Measurements from ENCODE around the gene EHF. TPM values are rescaled to one million over a fixed set of nuclear protein-coding genes. Genes with fewer than 3 reads are reported as not detected.
A peak's percentile ranks its signal among the peaks of the same experiment; 100 is the strongest.

EHF gene
- total and polyA plus RNA-seq, 2 of the 13 experiments (the other 11 are each of a cell fraction or from before 2014, with no cell fraction given) = 0.04 to 0.46 TPM

- CTCF ChIA-PET (ENCODE audit: low intra/inter-chr PET ratio, low total read pairs) = no interaction called here
- Histone ChIP-seq H3K9me3 (ENCODE audit: low read length) (no peaks in the 10 kb centered on the region), H3K4me1 (ENCODE audit: insufficient read depth, low read length) (peaks cover 90% of the 10 kb centered on the region), H3K79me2 (ENCODE audit: insufficient read depth, low read length) (no peaks in the 10 kb centered on the region), H3K27me3 (ENCODE audit: control insufficient read depth in 1 of 2, insufficient read depth in 2 of 2, low read length in 2 of 2) (no peaks in the 10 kb centered on the region), H3K27ac (ENCODE audit: extremely low read length, insufficient read depth, low read length) (peak overlapping the region; percentile 95), H2AFZ (ENCODE audit: low read length) (peak overlapping the region; percentile 31), H3K36me3 (replicated peaks in 1 of 2; ENCODE audit: control insufficient read depth in 1 of 2, insufficient read depth in 2 of 2, low read length in 2 of 2) (no peaks in the 10 kb centered on the region), H3K4me3 (replicated peaks in 1 of 3; ENCODE audit: insufficient read depth in 1 of 3, low read depth in 2 of 3, low read length in 3 of 3) (peak overlapping the region; percentile 32 to 67 (median 45)), H3K4me2 (ENCODE audit: low read depth, low read length) (peak overlapping the region; percentile 98), H3K9ac (ENCODE audit: insufficient read depth, low read depth, low read length) (peak overlapping the region; percentile 85), H4K20me1 (ENCODE audit: insufficient read depth, low read length) (no peaks in the 10 kb centered on the region)
- TSS peak; percentile 92 for BruUV-seq (replicated peaks)
- DNase-seq (ENCODE audit: low spot score) (no peak), FAIRE-seq (no peak), ATAC-seq (peak; percentile 52)
- POLR2A ChIA-PET = interaction anchor here (0.7 to 2.6 kb wide), 31 partner anchors 9 to 759 kb away, joined by 3 to 126 read pairs (median 5); partner anchors contain the start of genes APIP, EHF, ELF5 and PDHX
- in situ Hi-C loops (cut with HindIII; ENCODE audit: extremely low pct_ligation_motif_present, low pct_unique_long_range_greater_than_20kb) = loop anchor here (10.0 kb wide), 1 partner anchor 54 kb away; no protein-coding TSS in a partner anchor
- intact Hi-C loops (cut with micrococcal nuclease; ENCODE audit: unreplicated experiment) = loop anchor here (2.0 to 5.0 kb wide), 2 partner anchors 40 to 226 kb away; no protein-coding TSS in a partner anchor
- WGBS (ENCODE audit: low lambda C conversion rate) = 0% methylated on average over 2 of the region's 2 CpGs
- 0 out of 2 replicates have a peak, but pooled peaks have one; percentile 3 for TF ChIP-seq ZNF598 (CRISPR knock-in tag; IDR thresholded peaks at IDR 0.05; ENCODE audit: borderline replicate concordance)
- no peak for TF ChIP-seq KMT2A (CRISPR knock-in tag; IDR thresholded peaks at IDR 0.05)
- 0 out of 2 replicates have a peak, but pooled peaks have one; percentile 5 for TF ChIP-seq NFKBIZ (CRISPR knock-in tag; IDR thresholded peaks at IDR 0.05)
- 0 out of 2 replicates have a peak, but pooled peaks have one; percentile 15 for TF ChIP-seq ZNF333 (CRISPR knock-in tag; IDR thresholded peaks at IDR 0.05; ENCODE audit: borderline replicate concordance)
- peak; percentile 83 for TF ChIP-seq ZNF230 (CRISPR knock-in tag; IDR thresholded peaks at IDR 0.05)
- 0 out of 2 replicates have a peak, but pooled peaks have one; percentile 4 for TF ChIP-seq MEIS2 (CRISPR knock-in tag; IDR thresholded peaks at IDR 0.05)
- TF ChIP-seq NR2F2 (IDR thresholded peaks at IDR 0.05; ENCODE audit: borderline replicate concordance, low read depth) = no peak
- TF ChIP-seq TFAP4 (IDR thresholded peaks at IDR 0.05; ENCODE audit: borderline replicate concordance, low read depth) = peak; percentile 29; the same call in 1 of the 2 replicates
- peak; percentile 16; the same call in 1 of the 2 replicates for TF ChIP-seq ZNF44 (CRISPR knock-in tag; IDR thresholded peaks at IDR 0.05)
- TF ChIP-seq ZKSCAN8 (CRISPR knock-in tag; IDR thresholded peaks at IDR 0.05; ENCODE audit: borderline replicate concordance) = 0 out of 2 replicates have a peak, but pooled peaks have one; percentile 2
- TF ChIP-seq ZMAT3 (CRISPR knock-in tag; conservative IDR thresholded peaks at IDR 0.05) = 0 out of 2 replicates have a peak, but pooled peaks have one; percentile 6
- 0 out of 2 replicates have a peak, but pooled peaks have one; percentile 13 for TF ChIP-seq ZBTB46 (CRISPR knock-in tag; IDR thresholded peaks at IDR 0.05; ENCODE audit: borderline replicate concordance)
- TF ChIP-seq ZNF687 (CRISPR knock-in tag; IDR thresholded peaks at IDR 0.05) = peak; percentile 8; the same call in 1 of the 2 replicates
- 0 out of 2 replicates have a peak, but pooled peaks have one; percentile 3 for TF ChIP-seq ZNF350 (CRISPR knock-in tag; IDR thresholded peaks at IDR 0.05; ENCODE audit: borderline replicate concordance, low read depth)
- TF ChIP-seq ZNF343 (CRISPR knock-in tag; IDR thresholded peaks at IDR 0.05) = 0 out of 2 replicates have a peak, but pooled peaks have one; percentile 53
- peak; percentile 10; the same call in 1 of the 2 replicates for TF ChIP-seq YEATS4 (CRISPR knock-in tag; IDR thresholded peaks at IDR 0.05; ENCODE audit: borderline replicate concordance)
Observed at GRCh38 chr11:34601085-34601444, 19.8 kb upstream of the EHF start.

Measured in HepG2 (cell line).